ENCODE measurements around the gene RGS10. TPM values are rescaled to one million over a fixed set of nuclear protein-coding genes. Genes with fewer than 3 reads are reported as not detected.

The RGS10 gene
- polyA plus RNA-seq, 3 donors, result 57.1 to 87.2 (median 75.8) TPM

DNA sequence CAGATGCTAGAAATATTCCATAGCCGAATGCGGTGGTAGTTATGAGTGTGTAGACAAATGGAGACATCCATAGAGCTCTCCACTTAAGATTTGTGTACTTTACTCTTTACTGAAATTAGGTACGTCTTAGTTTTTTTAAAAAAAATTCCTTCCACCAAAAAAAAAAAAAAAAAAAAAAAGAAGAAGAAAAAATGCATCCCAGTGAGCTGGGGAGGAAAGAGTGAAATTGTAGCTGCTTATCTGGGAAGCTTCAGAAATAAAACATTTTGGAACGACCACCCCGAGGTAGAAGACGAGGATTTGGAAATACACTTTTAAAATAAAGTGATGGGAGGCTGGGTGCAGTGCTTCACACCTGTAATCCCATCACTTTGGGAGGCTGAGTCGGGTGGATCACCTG, 53.8 kb downstream of the RGS10 start:
- Histone ChIP-seq H3K9ac (ENCODE audit: insufficient read depth, low read length, poor library complexity, severe bottlenecking) (no peak overlapping the region), H3K4me1 (ENCODE audit: control insufficient read depth in 1 of 2, insufficient read depth in 2 of 2, low read length in 2 of 2) (peaks cover 9% of the 10 kb centered on the region in 2 donors), H3K79me2 (ENCODE audit: insufficient read depth, low read length) (no peaks in the 10 kb centered on the region), H3K4me2 (replicated peaks; ENCODE audit: extremely low read depth, low read length, poor library complexity, severe bottlenecking) (no peak overlapping the region), H3K27ac (ENCODE audit: low read depth in 1 of 2, low read length in 2 of 2) (no peak overlapping the region), H3K27me3 (ENCODE audit: control insufficient read depth in 2 of 2, insufficient read depth in 2 of 2, low read length in 2 of 2) (no peaks in the 10 kb centered on the region), H2AFZ (ENCODE audit: insufficient read depth, low read depth, low read length, poor library complexity, severe bottlenecking) (no peak overlapping the region), H3K36me3 (replicated peaks in 1 of 2; ENCODE audit: control insufficient read depth in 1 of 2, insufficient read depth in 2 of 2, low read length in 2 of 2) (no peaks in the 10 kb centered on the region), H3K4me3 (replicated peaks in 1 of 3; ENCODE audit: low read depth in 2 of 3, low read length in 3 of 3) (no peak overlapping the region), H3K9me3 (replicated peaks in 1 of 2; ENCODE audit: control insufficient read depth in 1 of 2, insufficient read depth in 1 of 2, low read length in 2 of 2) (peaks cover 2 to 6% of the 10 kb centered on the region in 2 donors), H4K20me1 (ENCODE audit: insufficient read depth, low read length) (no peaks in the 10 kb centered on the region)
- intact Hi-C loops (cut with micrococcal nuclease), result no loop called here
- no CpG with 5 or more reads among the region's 7 CpGs for WGBS (ENCODE audit: insufficient coverage)
- Mint-ChIP-seq H3K4me3 (no peak overlapping the region), H3K27me3 (ENCODE audit: low read depth in 3 of 3) (peaks cover 0 to 7% (median 3%) of the 10 kb centered on the region in 3 donors), H3K9me3 (peaks cover 2 to 7% (median 5%) of the 10 kb centered on the region in 7 donors), H3K4me1 (peaks cover 17% of the 10 kb centered on the region), H3K27ac (no peak overlapping the region), H3K36me3 (no peaks in the 10 kb centered on the region)
- TF ChIP-seq, protein P1, sequence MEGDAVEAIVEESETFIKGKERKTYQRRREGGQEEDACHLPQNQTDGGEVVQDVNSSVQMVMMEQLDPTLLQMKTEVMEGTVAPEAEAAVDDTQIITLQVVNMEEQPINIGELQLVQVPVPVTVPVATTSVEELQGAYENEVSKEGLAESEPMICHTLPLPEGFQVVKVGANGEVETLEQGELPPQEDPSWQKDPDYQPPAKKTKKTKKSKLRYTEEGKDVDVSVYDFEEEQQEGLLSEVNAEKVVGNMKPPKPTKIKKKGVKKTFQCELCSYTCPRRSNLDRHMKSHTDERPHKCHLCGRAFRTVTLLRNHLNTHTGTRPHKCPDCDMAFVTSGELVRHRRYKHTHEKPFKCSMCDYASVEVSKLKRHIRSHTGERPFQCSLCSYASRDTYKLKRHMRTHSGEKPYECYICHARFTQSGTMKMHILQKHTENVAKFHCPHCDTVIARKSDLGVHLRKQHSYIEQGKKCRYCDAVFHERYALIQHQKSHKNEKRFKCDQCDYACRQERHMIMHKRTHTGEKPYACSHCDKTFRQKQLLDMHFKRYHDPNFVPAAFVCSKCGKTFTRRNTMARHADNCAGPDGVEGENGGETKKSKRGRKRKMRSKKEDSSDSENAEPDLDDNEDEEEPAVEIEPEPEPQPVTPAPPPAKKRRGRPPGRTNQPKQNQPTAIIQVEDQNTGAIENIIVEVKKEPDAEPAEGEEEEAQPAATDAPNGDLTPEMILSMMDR (IDR thresholded peaks at IDR 0.05), result no peak
- no peak for DNase-seq

DNA sequence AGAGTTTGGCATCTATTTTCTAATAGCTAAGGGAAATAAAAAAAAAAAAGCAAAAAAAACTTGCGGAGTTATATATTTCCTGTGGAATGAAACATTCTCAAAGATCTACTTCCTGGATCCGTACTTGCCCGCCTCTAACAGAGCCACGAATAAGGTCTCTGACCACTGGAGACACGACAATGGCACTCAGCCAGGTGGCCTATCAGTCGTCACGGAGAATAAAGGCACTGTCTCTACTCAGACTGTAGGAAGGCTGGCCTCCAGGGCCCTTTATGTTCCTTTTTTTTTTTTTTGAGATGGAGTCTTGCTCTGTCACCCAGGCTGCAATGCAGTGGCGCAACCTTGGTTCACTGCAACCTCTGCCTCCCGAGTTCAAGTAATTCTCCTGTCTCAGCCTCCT, 58.7 kb downstream of the RGS10 start:
- Histone ChIP-seq H3K79me2 (ENCODE audit: insufficient read depth, low read length) (no peaks in the 10 kb centered on the region), H3K36me3 (replicated peaks in 1 of 2; ENCODE audit: control insufficient read depth in 1 of 2, insufficient read depth in 2 of 2, low read length in 2 of 2) (no peaks in the 10 kb centered on the region), H3K4me1 (ENCODE audit: control insufficient read depth in 1 of 2, insufficient read depth in 2 of 2, low read length in 2 of 2) (peaks cover 0 to 9% of the 10 kb centered on the region in 2 donors), H3K4me2 (replicated peaks; ENCODE audit: extremely low read depth, low read length, poor library complexity, severe bottlenecking) (no peak overlapping the region), H3K27ac (ENCODE audit: low read depth in 1 of 2, low read length in 2 of 2) (peak overlapping the region in 1 of 2 donors; percentile 46), H3K4me3 (replicated peaks in 1 of 3; ENCODE audit: low read depth in 2 of 3, low read length in 3 of 3) (peak overlapping the region in 1 of 3 experiments; percentile 5), H2AFZ (ENCODE audit: insufficient read depth, low read depth, low read length, poor library complexity, severe bottlenecking) (no peak overlapping the region), H3K9ac (ENCODE audit: insufficient read depth, low read length, poor library complexity, severe bottlenecking) (no peak overlapping the region), H3K9me3 (replicated peaks in 1 of 2; ENCODE audit: control insufficient read depth in 1 of 2, insufficient read depth in 1 of 2, low read length in 2 of 2) (peaks cover 18 to 22% of the 10 kb centered on the region in 2 donors), H3K27me3 (ENCODE audit: control insufficient read depth in 2 of 2, insufficient read depth in 2 of 2, low read length in 2 of 2) (no peaks in the 10 kb centered on the region), H4K20me1 (ENCODE audit: insufficient read depth, low read length) (no peaks in the 10 kb centered on the region)
- peak overlapping the region in 2 of 7 donors; percentile 13 to 46 for H3K27ac Mint-ChIP-seq
- peak in 1 of 3 donors; percentile 10 for DNase-seq
- TF ChIP-seq, protein P1 (IDR thresholded peaks at IDR 0.05), result no peak
- no peaks in the 10 kb centered on the region for H3K36me3 Mint-ChIP-seq
- H3K4me3 Mint-ChIP-seq, result no peak overlapping the region
- H3K4me1 Mint-ChIP-seq, result peaks cover 11% of the 10 kb centered on the region
- 65% methylated on average over 8 of the region's 9 CpGs for WGBS (ENCODE audit: insufficient coverage)
- peaks cover 0 to 2% (median 0%) of the 10 kb centered on the region in 3 donors for H3K27me3 Mint-ChIP-seq (ENCODE audit: low read depth in 3 of 3)
- H3K9me3 Mint-ChIP-seq, result peaks cover 8 to 26% (median 23%) of the 10 kb centered on the region in 7 donors
- intact Hi-C loops (cut with micrococcal nuclease), result no loop called here
